HCT116 (cell line): ENCODE data around the gene TLCD2. TPM values are rescaled to one million over a fixed set of nuclear protein-coding genes. Genes with fewer than 3 reads are reported as not detected.

Source experiments
- ATAC-seq: fragments of 200-7000 bp; cut with Tn5 transposase; 2 replicates; pipeline ENCODE4 v1.9.1; 2020; ENCODE audit warnings: mild to moderate bottlenecking, moderate library complexity
- BruUV-seq: library from RNA; stranded (reverse); fragments of 400-500 nt; replicated peaks from 2 replicates; lab custom pipeline; 2021; lab: Mats Ljungman, UMichigan
- CTCF ChIA-PET: fragments of 300-600 bp; sonication (Branson Sonifier 250); formaldehyde crosslinking; loops from one replicate; lab custom pipeline; 2021; ENCODE audit warnings: antibody characterized with exemption; lab: Charles Lee
- POLR2A ChIA-PET: fragments of 300-600, 350-600 bp; sonication (Branson Sonifier 250); formaldehyde crosslinking; loops from one replicate; lab custom pipeline; 2021; ENCODE audit warnings: antibody characterized with exemption; lab: Charles Lee
- RAD21 ChIA-PET, 2 experiments: fragments of 300-600 bp; sonication (Branson Sonifier 250); formaldehyde crosslinking; loops; one replicate each; lab custom pipeline; 2023; ENCODE audit warnings: low total read pairs in 2 of 2; ENCODE audit not compliant: uncharacterized antibody in 2 of 2, unreplicated experiment in 2 of 2, low non-redundant PET in 1 of 2; lab: Charles Lee
- DNase-seq: peaks from one replicate; pipeline ENCODE4 v3.0.0-alpha.2; 2010; ENCODE audit warnings: low read depth, low spot score
- H2AFZ ChIP-seq: fragments of 200-600 bp; shearing (Covaris generic), sonication (generic); 2 replicates; pipeline ENCODE4 v1.6.1; 2017; ENCODE audit warnings: low read depth, mixed run types, mixed read lengths, antibody characterized with exemption, low read length; ENCODE audit not compliant: poor library complexity, severe bottlenecking
- H3K27ac ChIP-seq: 2 replicates; pipeline ENCODE4 v1.5.1; 2012; ENCODE audit warnings: low read depth, low read length
- H3K27me3 ChIP-seq: fragments of 200-600 bp; sonication (generic); 2 replicates; pipeline ENCODE4 v1.6.1; 2016; ENCODE audit warnings: mixed run types, low read length, mixed read lengths; ENCODE audit not compliant: insufficient read depth
- H3K36me3 ChIP-seq, 2 experiments: fragments of 200-500 bp in 1 of 2; fragments of 200-600 bp in 1 of 2; sonication (Bioruptor generic) in 1 of 2; sonication (generic) in 1 of 2; 2 replicates each; pipeline versions ENCODE4 v1.5.1 to v1.6.1; 2014 to 2016; ENCODE audit warnings: low read length in 2 of 2, inconsistent platforms in 1 of 2, mixed read lengths in 1 of 2, mixed run types in 1 of 2; ENCODE audit not compliant: insufficient read depth in 2 of 2, control insufficient read depth in 1 of 2
- H3K4me1 ChIP-seq, 2 experiments: fragments of 200-600 bp in 1 of 2; sonication (generic) in 1 of 2; 2 replicates each; pipeline versions ENCODE4 v1.5.1 to v1.6.1; 2012 to 2017; ENCODE audit warnings: low read length in 2 of 2, inconsistent platforms in 1 of 2, mild to moderate bottlenecking in 1 of 2, mixed read lengths in 1 of 2, mixed run types in 1 of 2, moderate library complexity in 1 of 2; ENCODE audit not compliant: insufficient read depth in 2 of 2, control insufficient read depth in 1 of 2
- H3K4me2 ChIP-seq: fragments of 200-600 bp; sonication (generic); 2 replicates; pipeline ENCODE4 v1.6.1; 2017; ENCODE audit warnings: mixed run types, low read length, mixed read lengths
- H3K4me3 ChIP-seq, 2 experiments: fragments of 200-600 bp in 1 of 2; sonication (generic) in 1 of 2; replicated peaks in 1 of 2; 2 replicates each; pipeline ENCODE4 v1.5.1; 2011 to 2016; ENCODE audit warnings: low read length in 2 of 2, control low read depth in 1 of 2, low read depth in 1 of 2, mild to moderate bottlenecking in 1 of 2, mixed read lengths in 1 of 2, mixed run types in 1 of 2
- H3K79me2 ChIP-seq: fragments of 200-600 bp; sonication (generic); 2 replicates; pipeline ENCODE4 v1.6.1; 2017; ENCODE audit warnings: mild to moderate bottlenecking, mixed run types, low read length, moderate library complexity, mixed read lengths; ENCODE audit not compliant: insufficient read depth
- H3K9ac ChIP-seq: fragments of 200-600 bp; sonication (generic); 2 replicates; pipeline ENCODE4 v1.6.1; 2016; ENCODE audit warnings: low read length, mixed read lengths
- H3K9me2 ChIP-seq: fragments of 200-600 bp; sonication (generic), shearing (Covaris generic); 2 replicates; pipeline ENCODE4 v1.6.1; 2017; ENCODE audit warnings: mixed run types, mild to moderate bottlenecking, moderate library complexity; ENCODE audit not compliant: insufficient read depth
- H3K9me3 ChIP-seq, 2 experiments: fragments of 200-500 bp in 1 of 2; fragments of 200-600 bp in 1 of 2; sonication (Bioruptor generic) in 1 of 2; sonication (generic) in 1 of 2; 2 replicates each; pipeline ENCODE4 v1.6.1; 2014 to 2017; ENCODE audit warnings: low read length in 2 of 2, mixed read lengths in 2 of 2, inconsistent platforms in 1 of 2, low read depth in 1 of 2, mild to moderate bottlenecking in 1 of 2, mixed run types in 1 of 2, moderate library complexity in 1 of 2; ENCODE audit not compliant: control insufficient read depth in 1 of 2, insufficient read depth in 1 of 2
- H4K20me1 ChIP-seq: fragments of 200-600 bp; sonication (generic), shearing (Covaris generic); 2 replicates; pipeline ENCODE4 v1.6.1; 2017; ENCODE audit warnings: mixed run types, mild to moderate bottlenecking, moderate library complexity; ENCODE audit not compliant: insufficient read depth
- ATF3 ChIP-seq: IDR thresholded peaks from 2 replicates; pipeline ENCODE4 v1.6.1; 2012
- CBX3 ChIP-seq: IDR thresholded peaks from 2 replicates; pipeline ENCODE4 v1.6.1; 2012; ENCODE audit warnings: low read depth
- CEBPB ChIP-seq: IDR thresholded peaks from 2 replicates; pipeline ENCODE4 v1.6.1; 2012; ENCODE audit warnings: low read depth
- EZH2phosphoT487 ChIP-seq: fragments of 200-600 bp; IDR thresholded peaks from 2 replicates; pipeline ENCODE4 v1.6.1; 2018; ENCODE audit warnings: antibody characterized with exemption, borderline replicate concordance
- FOSL1 ChIP-seq: IDR thresholded peaks from 2 replicates; pipeline ENCODE4 v1.6.1; 2012; ENCODE audit warnings: low read depth
- MAX ChIP-seq: IDR thresholded peaks from 2 replicates; pipeline ENCODE4 v1.6.1; 2012
- REST ChIP-seq: IDR thresholded peaks from 2 replicates; pipeline ENCODE4 v1.6.1; 2012; ENCODE audit warnings: low read depth
- SIN3A ChIP-seq: IDR thresholded peaks from 2 replicates; pipeline ENCODE4 v1.6.1; 2012; ENCODE audit warnings: low read depth
- SP1 ChIP-seq: IDR thresholded peaks from 2 replicates; pipeline ENCODE4 v1.6.1; 2012; ENCODE audit warnings: low read depth
- TCF7L2 ChIP-seq: IDR thresholded peaks from 2 replicates; pipeline ENCODE4 v1.7.0; 2011; ENCODE audit warnings: borderline replicate concordance, inconsistent platforms; ENCODE audit not compliant: insufficient read depth, insufficient read length; ENCODE audit errors: extremely low read depth
- ZBTB33 ChIP-seq: IDR thresholded peaks from 2 replicates; pipeline ENCODE4 v1.6.1; 2011; ENCODE audit warnings: mild to moderate bottlenecking, low read length, moderate library complexity; ENCODE audit not compliant: insufficient replicate concordance; ENCODE audit errors: extremely low read depth
- ZFX ChIP-seq: fragments of 450-650 bp; IDR thresholded peaks from 2 replicates; pipeline ENCODE4 v1.6.1; 2017
- ZNF274 ChIP-seq: fragments of 200-500 bp; sonication (Bioruptor generic); IDR thresholded peaks from 2 replicates; pipeline ENCODE4 v1.6.1; 2014; ENCODE audit warnings: mild to moderate bottlenecking, low read depth, low read length, inconsistent platforms
- intact Hi-C: fragments of 100-400 bp; cut with micrococcal nuclease; formaldehyde crosslinking; loops from 2 replicates; pipeline ENCODE4 v1.10.0; 2022
- total RNA-seq: library from RNA; stranded (reverse); gene quantifications from one replicate; pipeline ENCODE4 v1.2.1, GENCODE V29; 2021; ENCODE audit not compliant: unreplicated experiment

The TLCD2 gene
- total RNA-seq, 1 experiment from 2014 or later = 1.8 TPM

- ATAC-seq (no peak), DNase-seq (no peak)
- Histone ChIP-seq H3K79me2 (no peaks in the 10 kb centered on the region), H3K4me1 (peaks cover 0 to 16% of the 10 kb centered on the region in 2 experiments; a peak in 3 of 4 replicates), H3K27me3 (no peaks in the 10 kb centered on the region), H3K9me2 (no peaks in the 10 kb centered on the region), H3K27ac (no peak overlapping the region), H3K36me3 (no peaks in the 10 kb centered on the region), H3K9me3 (no peaks in the 10 kb centered on the region), H3K4me2 (no peak overlapping the region), H4K20me1 (no peaks in the 10 kb centered on the region), H3K9ac (no peak overlapping the region), H3K4me3 (no peak overlapping the region), H2AFZ (no peak overlapping the region)
- POLR2A ChIA-PET = no interaction called here
- RAD21 ChIA-PET = interaction anchor here in 1 of 2 experiments (0.7 kb wide), 1 partner anchor 54 kb away, joined by 4 read pairs; no protein-coding TSS in a partner anchor
- intact Hi-C loops = no loop called here
- CTCF ChIA-PET = no interaction called here
- no TSS peak for BruUV-seq
- TF ChIP-seq SIN3A (no peak), ATF3 (no peak), MAX (no peak), ZNF274 (no peak), ZFX (no peak), ZBTB33 (no peak), EZH2phosphoT487 (no peak), FOSL1 (no peak), TCF7L2 (no peak), CEBPB (no peak), CBX3 (no peak), REST (no peak), SP1 (no peak)
Measured at GRCh38 chr17:1750628-1751027, 40.5 kb upstream of the TLCD2 start.
